NCI-H510A treated with DMSO at 0.1 percent for 48 hours (cell line): Measurements from ENCODE around the gene PIN4.
"Not testable (repeated sequence)": the region's sequence is repeated elsewhere in the genome, so short reads cannot be mapped to it uniquely, and the experiment has no call there.

ENCODE experiments used
- DNase-seq: peaks from one replicate; lab custom pipeline; 2025; lab: John Stamatoyannopoulos, UW

Gene PIN4

GRCh38 chrX:72202792-72203401, 21.3 kb downstream of the PIN4 start:
- no peak for DNase-seq

GRCh38 chrX:72203421-72203820, 21.9 kb downstream of the PIN4 start:
- no peak for DNase-seq

GRCh38 chrX:72205706-72206105, 24.1 kb downstream of the PIN4 start:
- no peak for DNase-seq

GRCh38 chrX:72207366-72207765, 25.8 kb downstream of the PIN4 start:
- DNase-seq: no peak

- DNase-seq: no peak
These were observed 26.7 kb downstream of the PIN4 start for GRCh38 chrX:72208126-72208800.

GRCh38 chrX:72216973-72217372, 35.4 kb downstream of the PIN4 start:
- no peak for DNase-seq

- not testable (repeated sequence) for DNase-seq
These were observed 38.8 kb downstream of the PIN4 start for GRCh38 chrX:72220375-72220774.

GRCh38 chrX:72230290-72230689, 48.7 kb downstream of the PIN4 start:
- DNase-seq: no peak

GRCh38 chrX:72236841-72237240, 55.3 kb downstream of the PIN4 start:
- no peak for DNase-seq

GRCh38 chrX:72238183-72238582, 56.6 kb downstream of the PIN4 start:
- DNase-seq: no peak

GRCh38 chrX:72238721-72239475, 57.3 kb downstream of the PIN4 start, which contains the start of gene ERCC6L:
Gene ERCC6L (minus strand): TSS chrX:72239027. CDS start chrX:72238911, 116 bp downstream.
- peak; percentile 75 for DNase-seq

- no peak for DNase-seq
These were observed 59.4 kb downstream of the PIN4 start for GRCh38 chrX:72240976-72241375.

GRCh38 chrX:72243472-72243871, 61.9 kb downstream of the PIN4 start:
- DNase-seq: no peak

- DNase-seq: peak; percentile 68
These were observed 64.0 kb downstream of the PIN4 start for GRCh38 chrX:72245461-72246089.

GRCh38 chrX:72247206-72247942, 65.8 kb downstream of the PIN4 start:
- DNase-seq: peak; percentile 74
